Peyer's patch (tissue), 4 donors: ENCODE measurements around the gene HOXB8.

Experiments used
- POLR2A ChIP-seq, 2 donors: fragments of 450-650 bp; IDR thresholded peaks; one replicate each; pipeline ENCODE4 v1.5.1; 2017; ENCODE audit warnings: antibody characterized with exemption in 2 of 2, mild to moderate bottlenecking in 2 of 2, moderate library complexity in 2 of 2
- TF ChIP-seq, protein P1 (sequence below), 6 experiments: fragments of 450-650 bp in 4 of 6; fragments of 200-600 bp in 2 of 6; sonication (generic) in 1 of 6; IDR thresholded peaks; one replicate each; pipeline ENCODE4 v1.5.1; 2017 to 2019; ENCODE audit warnings: antibody characterized with exemption in 6 of 6, mild to moderate bottlenecking in 3 of 6, moderate library complexity in 1 of 6

DNA sequence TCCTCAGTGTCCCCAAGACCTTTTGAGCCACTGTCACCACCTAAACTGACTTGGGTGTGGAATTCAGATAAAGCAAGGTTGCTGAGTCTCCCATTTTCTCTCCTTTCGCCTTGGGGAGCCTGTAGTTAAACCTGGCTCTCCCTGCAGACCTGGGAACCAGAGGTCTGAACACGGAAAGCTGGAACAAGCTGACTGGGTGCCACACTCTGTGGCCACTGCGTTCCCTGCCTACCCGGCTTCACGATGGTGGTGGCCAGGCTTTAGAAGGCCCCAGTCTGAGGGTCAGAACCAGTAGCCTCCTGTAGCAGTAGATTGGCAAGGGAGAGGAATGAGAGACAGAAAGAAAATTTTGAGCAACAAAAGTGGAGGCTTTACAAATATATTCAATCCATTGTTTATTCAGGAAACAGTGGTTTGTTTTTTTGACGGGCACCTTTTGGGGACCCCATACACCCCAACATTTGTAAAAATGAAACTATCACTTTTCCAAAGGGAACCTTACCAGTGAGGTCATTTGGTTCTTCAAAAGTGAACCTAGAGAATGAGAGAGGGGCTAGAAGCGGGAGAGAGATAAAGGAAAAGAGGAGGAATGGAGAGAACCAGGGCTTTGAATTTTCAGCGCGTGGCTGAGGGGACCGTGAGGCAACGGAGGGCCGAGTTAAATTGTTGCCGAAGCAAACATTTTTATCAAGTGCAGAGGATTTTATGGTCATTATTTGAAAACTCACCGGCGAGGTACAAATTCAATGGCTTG is 1.8 kb upstream of the HOXB8 start:
- TF ChIP-seq, protein P1, sequence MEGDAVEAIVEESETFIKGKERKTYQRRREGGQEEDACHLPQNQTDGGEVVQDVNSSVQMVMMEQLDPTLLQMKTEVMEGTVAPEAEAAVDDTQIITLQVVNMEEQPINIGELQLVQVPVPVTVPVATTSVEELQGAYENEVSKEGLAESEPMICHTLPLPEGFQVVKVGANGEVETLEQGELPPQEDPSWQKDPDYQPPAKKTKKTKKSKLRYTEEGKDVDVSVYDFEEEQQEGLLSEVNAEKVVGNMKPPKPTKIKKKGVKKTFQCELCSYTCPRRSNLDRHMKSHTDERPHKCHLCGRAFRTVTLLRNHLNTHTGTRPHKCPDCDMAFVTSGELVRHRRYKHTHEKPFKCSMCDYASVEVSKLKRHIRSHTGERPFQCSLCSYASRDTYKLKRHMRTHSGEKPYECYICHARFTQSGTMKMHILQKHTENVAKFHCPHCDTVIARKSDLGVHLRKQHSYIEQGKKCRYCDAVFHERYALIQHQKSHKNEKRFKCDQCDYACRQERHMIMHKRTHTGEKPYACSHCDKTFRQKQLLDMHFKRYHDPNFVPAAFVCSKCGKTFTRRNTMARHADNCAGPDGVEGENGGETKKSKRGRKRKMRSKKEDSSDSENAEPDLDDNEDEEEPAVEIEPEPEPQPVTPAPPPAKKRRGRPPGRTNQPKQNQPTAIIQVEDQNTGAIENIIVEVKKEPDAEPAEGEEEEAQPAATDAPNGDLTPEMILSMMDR (IDR thresholded peaks at IDR 0.05), result no peak
- TF ChIP-seq POLR2A (IDR thresholded peaks at IDR 0.05), result no peak
